ENCODE measurements around the gene TMEM184B.

Gene TMEM184B

GRCh38 chr22:38176170-38176741, 96.6 kb downstream of the TMEM184B start:
- DNase-seq = no peak

GRCh38 chr22:38175206-38176118, 97.3 kb downstream of the TMEM184B start:
- no peak for DNase-seq

GRCh38 chr22:38174626-38175025, 98.2 kb downstream of the TMEM184B start:
- DNase-seq = no peak

GRCh38 chr22:38173641-38173906, 99.2 kb downstream of the TMEM184B start:
- no peak for DNase-seq

GRCh38 chr22:38172832-38173640, 99.8 kb downstream of the TMEM184B start:
- DNase-seq = no peak

- DNase-seq = no peak
Observed at GRCh38 chr22:38171927-38172831, 100.6 kb downstream of the TMEM184B start.

- no peak for DNase-seq
Observed at GRCh38 chr22:38170469-38170868, 102.3 kb downstream of the TMEM184B start.
